ENCODE results near the gene KIF1B.

GRCh38 chr1:10337436-10337835 is 127.1 kb downstream of the KIF1B start:
- TF ChIP-seq POLR2AphosphoS5 (IDR thresholded peaks at IDR 0.05) (no peak), CTCF (IDR thresholded peaks at IDR 0.05) (no peak), EP300 (IDR thresholded peaks at IDR 0.05) (no peak), POLR2A (IDR thresholded peaks at IDR 0.05) (no peak)
